Activated CD8-positive, alpha-beta memory T cell treated with anti-CD3 and anti-CD28 coated beads for 36 hours (primary cell): ENCODE results near the gene SLC31A1. TPM values are rescaled to one million over a fixed set of nuclear protein-coding genes. Genes with fewer than 3 reads are reported as not detected.
"Not testable (repeated sequence)": the region's sequence is repeated elsewhere in the genome, so short reads cannot be mapped to it uniquely, and the experiment has no call there.

ENCODE experiments used
- CTCF ChIA-PET: fragments of 350-600 bp; sonication (Branson Sonifier 250); formaldehyde crosslinking; loops from one replicate; lab custom pipeline; 2021; ENCODE audit warnings: antibody characterized with exemption; lab: Charles Lee
- POLR2A ChIA-PET: fragments of 350-600 bp; sonication (Branson Sonifier 250); formaldehyde crosslinking; loops from one replicate; lab custom pipeline; 2021; ENCODE audit warnings: antibody characterized with exemption; lab: Charles Lee
- total RNA-seq, 2 experiments: library from RNA; stranded (reverse); gene quantifications; one replicate each; pipeline ENCODE4 v1.2.3, GENCODE V29; 2021

Gene SLC31A1
- total RNA-seq, 2 experiments from 2014 or later: 16.0 to 16.5 TPM

GRCh38 chr9:113293285-113293878, 72.0 kb downstream of the SLC31A1 start:
- ChIA-PET POLR2A (interaction anchor here (0.6 to 0.7 kb wide), 2 partner anchors 47 to 106 kb away, joined by 3 to 4 read pairs; no protein-coding TSS in a partner anchor), CTCF (no interaction called here)

GRCh38 chr9:113296247-113296646, 74.9 kb downstream of the SLC31A1 start:
- CTCF ChIA-PET: not testable (repeated sequence)

GRCh38 chr9:113296796-113297558, 75.6 kb downstream of the SLC31A1 start:
- ChIA-PET POLR2A (interaction anchor here (0.7 kb wide), 1 partner anchor 9 kb away, joined by 3 read pairs; no protein-coding TSS in a partner anchor), CTCF (interaction anchor here (0.8 kb wide), 1 partner anchor 22 kb away, joined by 3 read pairs; no protein-coding TSS in a partner anchor)

More at GRCh38 chr9:113296247-113296646, 74.9 kb downstream of the SLC31A1 start:
- POLR2A ChIA-PET: not testable (repeated sequence)

- ChIA-PET POLR2A (no interaction called here), CTCF (interaction anchor here (0.6 kb wide), 2 partner anchors 105 to 963 kb away, joined by 3 read pairs; no protein-coding TSS in a partner anchor)
Measured at GRCh38 chr9:113298311-113298710, 77.0 kb downstream of the SLC31A1 start.

GRCh38 chr9:113298924-113299770, 77.8 kb downstream of the SLC31A1 start:
- CTCF ChIA-PET: interaction anchor here (0.6 kb wide), 2 partner anchors 104 to 964 kb away, joined by 3 read pairs; no protein-coding TSS in a partner anchor
- POLR2A ChIA-PET: no interaction called here

DNA sequence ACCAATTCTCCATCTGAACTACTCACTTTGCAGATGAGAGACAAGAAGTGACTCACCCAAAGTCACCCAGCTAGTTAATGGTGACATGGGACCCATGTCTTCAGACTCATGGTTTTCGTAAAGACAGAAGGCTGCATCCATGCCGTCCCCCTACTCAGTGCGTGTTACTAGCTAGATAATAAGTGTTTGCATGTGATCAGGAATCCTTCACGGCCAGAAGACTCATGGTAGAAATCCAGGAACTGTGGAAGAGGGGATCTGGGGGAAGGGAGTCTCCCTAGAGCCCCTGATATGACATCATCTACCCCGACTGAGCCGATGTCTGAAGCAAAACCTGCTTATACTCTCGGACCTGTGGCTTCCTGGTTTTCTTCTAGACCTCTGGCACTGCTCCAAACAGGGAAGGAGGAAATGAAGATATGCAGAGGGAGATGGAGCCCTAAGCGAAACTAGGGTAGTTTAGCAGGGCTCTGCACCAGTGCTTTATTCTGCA, 78.5 kb downstream of the SLC31A1 start:
- CTCF ChIA-PET: no interaction called here

DNA sequence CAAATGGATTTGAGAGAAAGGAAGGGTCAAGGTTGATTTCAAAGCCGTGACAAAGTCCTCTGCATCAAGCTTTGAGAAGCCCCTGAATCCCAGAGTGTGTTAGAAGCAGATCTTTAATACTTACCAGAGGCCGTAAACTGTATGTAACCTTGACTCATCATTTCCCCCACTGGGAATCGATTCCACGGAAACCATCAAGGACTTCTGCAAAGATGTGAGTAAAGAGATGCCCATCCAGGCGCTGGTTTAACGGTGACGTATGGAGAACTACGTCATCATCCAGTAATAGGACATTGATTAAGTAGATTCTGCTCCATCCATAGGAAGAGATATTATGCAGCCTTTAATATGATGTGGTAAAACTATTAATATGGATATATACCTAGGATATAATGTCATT, 80.2 kb downstream of the SLC31A1 start:
- ChIA-PET CTCF (no interaction called here), POLR2A (no interaction called here)

More for the DNA sequence above, 78.5 kb downstream of the SLC31A1 start:
- POLR2A ChIA-PET: no interaction called here

- ChIA-PET POLR2A (no interaction called here), CTCF (no interaction called here)
Measured at GRCh38 chr9:113302792-113303418, 81.6 kb downstream of the SLC31A1 start, which contains the start of gene RNF183. RNF183 (minus strand) TSS chr9:113303376; CDS start chr9:113298184, 5,192 bp downstream.

DNA sequence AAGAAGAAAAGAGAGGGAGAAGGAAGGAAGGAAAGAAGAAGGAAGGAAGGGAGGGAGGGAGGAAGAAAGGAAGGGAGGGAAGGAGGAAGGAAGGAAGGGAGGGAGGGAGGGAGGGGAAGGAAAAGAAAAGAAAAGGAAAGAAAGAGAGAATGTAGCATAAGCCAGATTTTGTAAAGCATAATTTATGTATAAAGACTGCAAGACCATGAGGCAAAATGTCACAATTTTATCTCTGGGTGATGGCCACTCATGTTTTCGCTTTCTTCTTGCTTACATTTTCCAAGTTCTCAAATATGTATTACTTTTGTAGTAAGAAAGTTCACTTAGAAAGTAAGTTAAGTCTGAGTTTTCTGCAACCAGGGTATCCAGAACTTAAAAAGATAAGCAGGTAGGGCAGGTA, 85.2 kb downstream of the SLC31A1 start:
- POLR2A ChIA-PET: no interaction called here
- CTCF ChIA-PET: no interaction called here

DNA sequence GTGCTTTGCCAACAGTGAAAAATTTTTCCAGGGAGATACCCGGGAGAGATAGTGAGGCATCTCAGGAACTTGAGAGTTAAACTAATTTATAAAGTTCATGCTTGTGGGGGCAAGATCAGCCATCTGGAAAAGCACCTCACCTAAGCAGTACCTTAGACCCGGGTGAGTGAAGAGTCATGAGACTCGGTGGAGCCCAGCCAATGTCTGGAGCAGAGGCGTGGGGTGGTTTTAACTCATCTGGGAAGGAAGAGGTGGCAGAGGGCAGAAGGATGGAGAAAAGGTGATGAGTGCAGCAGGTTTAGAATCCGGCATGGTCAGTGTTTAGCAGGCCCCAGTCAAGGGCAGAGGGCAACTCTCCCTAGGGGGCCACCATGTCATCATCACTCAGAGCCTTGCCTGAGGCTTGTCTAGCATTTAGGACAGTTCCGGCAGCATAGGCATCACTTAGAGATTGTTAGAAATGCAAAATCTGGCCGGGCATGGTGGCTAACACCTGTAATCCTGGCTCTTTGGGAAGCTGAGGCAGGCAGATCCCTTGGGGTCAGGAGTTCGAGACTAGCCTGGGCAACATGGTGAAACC, 86.1 kb downstream of the SLC31A1 start:
- POLR2A ChIA-PET: no interaction called here
- CTCF ChIA-PET: interaction anchor here (1.1 to 1.3 kb wide), 2 partner anchors 27 to 349 kb away, joined by 4 read pairs; no protein-coding TSS in a partner anchor

DNA sequence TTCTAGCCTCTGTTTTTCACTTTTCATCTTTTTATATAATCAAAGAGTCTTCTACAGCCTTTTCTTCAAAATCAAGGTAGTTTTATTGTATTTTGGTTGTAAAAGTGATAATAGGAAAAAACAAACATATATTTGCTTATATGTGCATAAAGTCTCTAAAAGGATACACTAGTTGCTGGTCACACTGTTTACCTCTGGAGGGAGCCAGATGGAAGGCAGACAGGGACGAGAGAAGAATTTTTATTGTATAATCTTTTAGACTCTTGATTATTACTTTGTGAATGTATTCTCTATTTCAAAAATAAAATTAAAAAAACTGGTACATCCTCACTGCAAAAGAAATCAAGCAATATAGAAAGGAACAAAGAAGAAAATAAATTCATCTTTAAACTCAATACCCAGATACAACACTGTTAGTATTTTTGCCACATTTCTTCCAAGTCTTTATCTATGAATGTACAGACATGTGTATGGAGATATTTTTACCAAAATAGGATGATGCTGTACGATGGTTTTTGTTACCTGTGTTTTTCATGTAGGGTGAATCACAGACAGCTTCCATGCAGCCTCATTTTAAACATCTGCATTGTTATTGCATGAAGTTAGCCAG, 88.0 kb downstream of the SLC31A1 start:
- ChIA-PET POLR2A (no interaction called here), CTCF (interaction anchor here (0.7 to 1.4 kb wide), 5 partner anchors 40 to 346 kb away, joined by 3 read pairs; partner anchors contain the start of genes ALAD and BSPRY)

- POLR2A ChIA-PET: no interaction called here
- CTCF ChIA-PET: interaction anchor here (0.6 to 1.4 kb wide), 2 partner anchors 26 to 91 kb away, joined by 3 read pairs; partner anchors contain the start of gene ALAD
Measured at GRCh38 chr9:113310538-113310937, 89.2 kb downstream of the SLC31A1 start.

- POLR2A ChIA-PET: no interaction called here
- CTCF ChIA-PET: interaction anchor here (0.8 to 1.2 kb wide), 2 partner anchors 28 to 347 kb away, joined by 3 read pairs; partner anchors contain the start of gene WDR31
Measured at GRCh38 chr9:113311961-113312360, 90.6 kb downstream of the SLC31A1 start.

DNA sequence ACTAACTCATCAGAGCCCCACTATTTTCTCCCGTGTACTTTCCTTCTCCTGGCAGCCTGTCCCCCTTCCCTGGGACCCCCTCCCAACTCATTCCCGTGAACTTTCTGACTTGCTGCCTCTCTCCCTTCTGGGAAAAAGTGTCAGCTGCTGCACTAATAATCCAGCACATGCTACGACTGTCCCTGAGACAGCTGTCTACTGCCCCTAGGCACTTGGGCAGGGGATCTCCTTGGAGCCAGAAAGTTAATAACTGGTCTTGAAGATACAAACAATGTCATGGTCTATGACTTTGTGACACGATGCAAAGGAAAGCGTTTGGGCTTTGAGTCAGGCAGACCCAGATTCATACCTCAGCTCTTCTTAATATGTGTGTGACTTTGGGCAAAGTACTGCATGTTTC, 91.9 kb downstream of the SLC31A1 start:
- ChIA-PET CTCF (no interaction called here), POLR2A (no interaction called here)
